GM23338 (cell line): Measurements from ENCODE around the gene MPPED2.

Source experiments
- CTCF ChIP-seq, 2 experiments: fragments of 200-600 bp in 1 of 2; sonication (generic) in 1 of 2; conservative IDR thresholded peaks; 2 replicates each; pipeline versions ENCODE4 v1.5.1 to v1.6.1; 2016 to 2017; ENCODE audit warnings: antibody characterized with exemption in 2 of 2, low read depth in 2 of 2, mild to moderate bottlenecking in 2 of 2, moderate library complexity in 1 of 2
- EZH2 ChIP-seq: fragments of 200-600 bp; sonication (generic); IDR thresholded peaks from one replicate; pipeline ENCODE4 v1.8.0; 2017; ENCODE audit warnings: antibody characterized with exemption, mild to moderate bottlenecking, low read depth; ENCODE audit not compliant: unreplicated experiment
- POLR2AphosphoS5 ChIP-seq: IDR thresholded peaks from 2 replicates; pipeline ENCODE4 v1.6.1; 2016; ENCODE audit warnings: antibody characterized with exemption, low read depth
- ZNF331 ChIP-seq: fragments of 250-450 bp; sonication (Bioruptor Pico); IDR thresholded peaks from 2 replicates; pipeline ENCODE4 v1.5.0; 2020; ENCODE audit warnings: low read depth, mild to moderate bottlenecking, moderate library complexity
- TF ChIP-seq, protein P1 (sequence below): IDR thresholded peaks from one replicate; pipeline ENCODE4 v1.6.1; 2018; ENCODE audit warnings: antibody characterized with exemption; ENCODE audit not compliant: unreplicated experiment

- TF ChIP-seq CTCF (conservative IDR thresholded peaks at IDR 0.05; ENCODE audit: low read depth in 2 of 2) (no peak), EZH2 (no peak), POLR2AphosphoS5 (no peak), ZNF331 (CRISPR knock-in tag) (no peak)
- TF ChIP-seq, protein P1, sequence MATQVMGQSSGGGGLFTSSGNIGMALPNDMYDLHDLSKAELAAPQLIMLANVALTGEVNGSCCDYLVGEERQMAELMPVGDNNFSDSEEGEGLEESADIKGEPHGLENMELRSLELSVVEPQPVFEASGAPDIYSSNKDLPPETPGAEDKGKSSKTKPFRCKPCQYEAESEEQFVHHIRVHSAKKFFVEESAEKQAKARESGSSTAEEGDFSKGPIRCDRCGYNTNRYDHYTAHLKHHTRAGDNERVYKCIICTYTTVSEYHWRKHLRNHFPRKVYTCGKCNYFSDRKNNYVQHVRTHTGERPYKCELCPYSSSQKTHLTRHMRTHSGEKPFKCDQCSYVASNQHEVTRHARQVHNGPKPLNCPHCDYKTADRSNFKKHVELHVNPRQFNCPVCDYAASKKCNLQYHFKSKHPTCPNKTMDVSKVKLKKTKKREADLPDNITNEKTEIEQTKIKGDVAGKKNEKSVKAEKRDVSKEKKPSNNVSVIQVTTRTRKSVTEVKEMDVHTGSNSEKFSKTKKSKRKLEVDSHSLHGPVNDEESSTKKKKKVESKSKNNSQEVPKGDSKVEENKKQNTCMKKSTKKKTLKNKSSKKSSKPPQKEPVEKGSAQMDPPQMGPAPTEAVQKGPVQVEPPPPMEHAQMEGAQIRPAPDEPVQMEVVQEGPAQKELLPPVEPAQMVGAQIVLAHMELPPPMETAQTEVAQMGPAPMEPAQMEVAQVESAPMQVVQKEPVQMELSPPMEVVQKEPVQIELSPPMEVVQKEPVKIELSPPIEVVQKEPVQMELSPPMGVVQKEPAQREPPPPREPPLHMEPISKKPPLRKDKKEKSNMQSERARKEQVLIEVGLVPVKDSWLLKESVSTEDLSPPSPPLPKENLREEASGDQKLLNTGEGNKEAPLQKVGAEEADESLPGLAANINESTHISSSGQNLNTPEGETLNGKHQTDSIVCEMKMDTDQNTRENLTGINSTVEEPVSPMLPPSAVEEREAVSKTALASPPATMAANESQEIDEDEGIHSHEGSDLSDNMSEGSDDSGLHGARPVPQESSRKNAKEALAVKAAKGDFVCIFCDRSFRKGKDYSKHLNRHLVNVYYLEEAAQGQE: no peak
Measured at GRCh38 chr11:30429550-30429949, 156.6 kb downstream of the MPPED2 start.
